ENCODE data around the gene NOD2.

DNA sequence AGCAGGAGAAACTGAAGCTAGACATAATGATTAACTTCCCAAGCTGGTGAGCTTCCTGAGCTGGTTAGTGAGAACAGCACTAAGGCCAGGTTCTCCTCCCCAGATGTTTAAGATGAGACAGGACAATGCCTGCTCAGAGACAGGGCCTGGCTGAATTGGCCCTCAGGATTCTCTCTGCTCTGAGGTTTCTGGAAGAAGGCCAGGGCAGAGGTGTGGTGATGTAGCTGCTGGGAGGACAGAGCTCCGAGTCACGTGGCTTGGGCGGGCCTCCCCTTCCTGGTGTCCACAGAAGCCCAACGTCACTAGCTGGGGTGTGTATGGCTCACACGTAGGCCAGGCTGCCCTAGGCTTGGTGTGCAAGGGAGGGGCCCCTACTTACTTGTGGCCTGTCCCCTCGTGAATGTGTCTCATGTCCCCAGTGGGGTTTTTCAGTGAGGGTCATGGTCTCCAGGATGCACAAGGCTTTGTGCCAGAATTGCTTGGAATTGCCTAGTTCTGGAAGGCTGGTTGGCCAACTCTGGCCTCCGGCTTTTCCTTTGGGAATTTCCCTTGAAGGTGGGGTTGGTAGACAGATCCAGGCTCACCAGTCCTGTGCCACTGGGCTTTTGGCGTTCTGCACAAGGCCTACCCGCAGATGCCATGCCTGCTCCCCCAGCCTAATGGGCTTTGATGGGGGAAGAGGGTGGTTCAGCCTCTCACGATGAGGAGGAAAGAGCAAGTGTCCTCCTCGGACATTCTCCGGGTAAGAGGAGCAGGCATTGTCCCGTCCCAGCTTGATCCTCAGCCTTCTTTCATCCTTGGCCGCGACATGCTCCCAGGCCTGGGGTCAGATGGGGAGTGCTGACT, 3.4 kb downstream of the NOD2 start:
- TF ChIP-seq EZH2phosphoT487 (IDR thresholded peaks at IDR 0.05; ENCODE audit: insufficient read depth, low read depth) (no peak), EZH2 (IDR thresholded peaks at IDR 0.05; ENCODE audit: insufficient read depth, poor library complexity, severe bottlenecking) (no peak)
